H9 (cell line): ENCODE measurements around the gene MYO5C. TPM values are rescaled to one million over a fixed set of nuclear protein-coding genes. Genes with fewer than 3 reads are reported as not detected.

ENCODE experiments used
- DNase-seq: peaks from one replicate; pipeline ENCODE4 v3.0.0-alpha.2; 2017
- H2AFZ ChIP-seq: one replicate; pipeline ENCODE4 v1.6.1; 2013; ENCODE audit warnings: mild to moderate bottlenecking, low read length, control low read depth, moderate library complexity
- H2AK5ac ChIP-seq: 2 replicates; pipeline ENCODE4 v1.6.1; 2013; ENCODE audit warnings: low read length, control low read depth, mixed read lengths; ENCODE audit not compliant: insufficient read length
- H2BK120ac ChIP-seq: one replicate; pipeline ENCODE4 v1.6.1; 2013; ENCODE audit warnings: low read depth, mild to moderate bottlenecking, low read length, control low read depth, inconsistent platforms; ENCODE audit not compliant: poor library complexity, severe bottlenecking
- H2BK12ac ChIP-seq: 2 replicates; pipeline ENCODE4 v1.6.1; 2013; ENCODE audit warnings: low read length, control low read depth, mixed read lengths, low read depth; ENCODE audit not compliant: insufficient read length
- H2BK15ac ChIP-seq: 2 replicates; pipeline ENCODE4 v1.6.1; 2013; ENCODE audit warnings: low read depth, low read length, control low read depth
- H2BK20ac ChIP-seq: one replicate; pipeline ENCODE4 v1.6.1; 2013; ENCODE audit warnings: low read depth, mild to moderate bottlenecking, low read length, control low read depth, inconsistent platforms; ENCODE audit not compliant: poor library complexity, severe bottlenecking
- H2BK5ac ChIP-seq: 2 replicates; pipeline ENCODE4 v1.6.1; 2013; ENCODE audit warnings: low read length, control low read depth, mixed read lengths; ENCODE audit not compliant: insufficient read length
- H3K14ac ChIP-seq: 2 replicates; pipeline ENCODE4 v1.6.1; 2013; ENCODE audit warnings: low read length, control low read depth; ENCODE audit not compliant: insufficient read depth
- H3K18ac ChIP-seq: 2 replicates; pipeline ENCODE4 v1.6.1; 2013; ENCODE audit warnings: low read depth, mild to moderate bottlenecking, mixed read lengths, low read length, control low read depth; ENCODE audit not compliant: insufficient read length
- H3K23ac ChIP-seq: 2 replicates; pipeline ENCODE4 v1.6.1; 2013; ENCODE audit warnings: low read length, control low read depth, mixed read lengths, low read depth; ENCODE audit not compliant: insufficient read length
- H3K23me2 ChIP-seq: 2 replicates; pipeline ENCODE4 v1.6.1; 2013; ENCODE audit warnings: low read depth, mild to moderate bottlenecking, mixed read lengths, low read length, control low read depth; ENCODE audit not compliant: insufficient read length, poor library complexity, severe bottlenecking
- H3K27ac ChIP-seq: 2 replicates; pipeline ENCODE4 v1.5.1; 2013; ENCODE audit warnings: low read length, control low read depth, mixed read lengths, low read depth; ENCODE audit not compliant: insufficient read length
- H3K27me3 ChIP-seq: 2 replicates; pipeline ENCODE4 v1.6.1; 2013; ENCODE audit warnings: low read length, control low read depth, inconsistent platforms; ENCODE audit not compliant: insufficient read depth
- H3K4ac ChIP-seq: 2 replicates; pipeline ENCODE4 v1.6.1; 2013; ENCODE audit warnings: low read depth, mild to moderate bottlenecking, control low read depth, inconsistent platforms, low read length, moderate library complexity
- H3K4me1 ChIP-seq: 2 replicates; pipeline ENCODE4 v1.6.1; 2013; ENCODE audit warnings: low read length, control low read depth, inconsistent platforms; ENCODE audit not compliant: insufficient read depth
- H3K4me2 ChIP-seq: 2 replicates; pipeline ENCODE4 v1.6.1; 2013; ENCODE audit warnings: low read length, control low read depth, mixed read lengths; ENCODE audit not compliant: insufficient read length, insufficient read depth
- H3K56ac ChIP-seq: 2 replicates; pipeline ENCODE4 v1.6.1; 2013; ENCODE audit warnings: low read depth, mild to moderate bottlenecking, mixed read lengths, low read length, control low read depth; ENCODE audit not compliant: insufficient read length
- H3K79me1 ChIP-seq: 2 replicates; pipeline ENCODE4 v1.6.1; 2013; ENCODE audit warnings: low read depth, mild to moderate bottlenecking, moderate library complexity, low read length, control low read depth, inconsistent platforms; ENCODE audit not compliant: insufficient read depth, poor library complexity, severe bottlenecking
- H3K79me2 ChIP-seq: 2 replicates; pipeline ENCODE4 v1.6.1; 2013; ENCODE audit warnings: low read length, control low read depth, inconsistent platforms; ENCODE audit not compliant: insufficient read depth
- H3K9ac ChIP-seq: 2 replicates; pipeline ENCODE4 v1.6.1; 2013; ENCODE audit warnings: low read length, control low read depth, mixed read lengths; ENCODE audit not compliant: insufficient read length; ENCODE audit errors: extremely low read depth
- H3K9me3 ChIP-seq: one replicate; pipeline ENCODE4 v1.6.1; 2013; ENCODE audit warnings: low read depth, low read length, inconsistent platforms; ENCODE audit not compliant: control insufficient read depth
- H3T11ph ChIP-seq: one replicate; pipeline ENCODE4 v1.6.1; 2013; ENCODE audit warnings: mild to moderate bottlenecking, low read length, control low read depth, inconsistent platforms
- H4K20me1 ChIP-seq: one replicate; pipeline ENCODE4 v1.6.1; 2013; ENCODE audit not compliant: control insufficient read depth, insufficient read length, insufficient read depth
- H4K5ac ChIP-seq: 2 replicates; pipeline ENCODE4 v1.6.1; 2013; ENCODE audit warnings: low read depth, mild to moderate bottlenecking, mixed read lengths, low read length, control low read depth; ENCODE audit not compliant: insufficient read length
- H4K8ac ChIP-seq: replicated peaks from 2 replicates; pipeline ENCODE4 v1.6.1; 2013; ENCODE audit warnings: low read length, control low read depth, mixed read lengths, low read depth; ENCODE audit not compliant: insufficient read length
- H4K91ac ChIP-seq: 2 replicates; pipeline ENCODE4 v1.6.1; 2013; ENCODE audit warnings: low read depth, mild to moderate bottlenecking, moderate library complexity, mixed read lengths, low read length, control low read depth; ENCODE audit not compliant: insufficient read length
- H3K27ac Mint-ChIP-seq, 3 experiments: 2 replicates in 2 of 3; 3 replicates in 1 of 3; pipeline ENCODE4 v1.8.0; 2020 to 2021; ENCODE audit warnings: mixed read lengths in 3 of 3, mild to moderate bottlenecking in 1 of 3, moderate library complexity in 1 of 3
- H3K27me3 Mint-ChIP-seq: 2 replicates; pipeline ENCODE4 v1.8.0; 2021; ENCODE audit warnings: low read depth, mild to moderate bottlenecking, moderate library complexity, mixed read lengths
- H3K36me3 Mint-ChIP-seq, 3 experiments: 2 replicates in 2 of 3; 3 replicates in 1 of 3; pipeline ENCODE4 v1.8.0; 2020 to 2021; ENCODE audit warnings: low read depth in 3 of 3, mixed read lengths in 3 of 3; ENCODE audit not compliant: insufficient read depth in 1 of 3
- H3K4me1 Mint-ChIP-seq, 2 experiments: 2 replicates each; pipeline ENCODE4 v1.8.0; 2020; ENCODE audit warnings: mixed read lengths in 2 of 2
- H3K4me3 Mint-ChIP-seq, 2 experiments: 2 replicates in 1 of 2; 3 replicates in 1 of 2; pipeline ENCODE4 v1.8.0; 2020 to 2021; ENCODE audit warnings: mild to moderate bottlenecking in 2 of 2, mixed read lengths in 2 of 2, moderate library complexity in 1 of 2
- H3K9me3 Mint-ChIP-seq, 2 experiments: 2 replicates in 1 of 2; 3 replicates in 1 of 2; pipeline ENCODE4 v1.8.0; 2020; ENCODE audit warnings: mild to moderate bottlenecking in 2 of 2, mixed read lengths in 2 of 2, moderate library complexity in 1 of 2
- CTCF ChIP-seq: fragments of 200-600 bp; sonication (generic); conservative IDR thresholded peaks from 3 replicates; pipeline ENCODE4 v1.8.0; 2021; ENCODE audit warnings: antibody characterized with exemption, mild to moderate bottlenecking
- WGBS: extraction: QIAGEN DNeasy Blood & Tissue Kit; methylation state at CpG from one replicate; pipeline ENCODE4 v1.1.7; 2013; ENCODE audit warnings: missing lambda C conversion rate, low lambda C conversion rate, mixed read lengths; ENCODE audit not compliant: insufficient read length; ENCODE audit errors: extremely low coverage; 5-methylcytosine and 5-hydroxymethylcytosine counted together
- total RNA-seq: library from RNA; stranded (reverse); gene quantifications from 2 replicates; pipeline ENCODE4 v1.2.1, GENCODE V29; 2021

The MYO5C gene
- total RNA-seq, 1 experiment from 2014 or later, result 22.2 TPM

GRCh38 chr15:52307847-52308246 is 12.2 kb upstream of the MYO5C start:
- Histone ChIP-seq H3K23ac (no peak overlapping the region), H3T11ph (no peak overlapping the region), H3K4ac (no peak overlapping the region), H3K56ac (no peak overlapping the region), H2AK5ac (no peak overlapping the region), H2BK12ac (no peak overlapping the region), H3K14ac (no peak overlapping the region), H4K20me1 (no peaks in the 10 kb centered on the region), H3K4me2 (no peak overlapping the region), H3K4me1 (no peaks in the 10 kb centered on the region), H3K9me3 (no peaks in the 10 kb centered on the region), H3K27ac (no peak overlapping the region), H3K23me2 (no peaks in the 10 kb centered on the region), H3K79me1 (no peaks in the 10 kb centered on the region), H2BK15ac (no peak overlapping the region), H3K18ac (no peak overlapping the region), H2BK120ac (no peak overlapping the region), H4K8ac (no peak overlapping the region), H4K5ac (no peak overlapping the region), H3K9ac (no peak overlapping the region), H2AFZ (no peak overlapping the region), H3K27me3 (no peaks in the 10 kb centered on the region), H2BK20ac (no peak overlapping the region), H4K91ac (no peak overlapping the region), H3K79me2 (no peaks in the 10 kb centered on the region), H2BK5ac (no peak overlapping the region)
- Mint-ChIP-seq H3K27ac (no peak overlapping the region), H3K36me3 (no peaks in the 10 kb centered on the region), H3K4me3 (no peak overlapping the region), H3K9me3 (peaks cover 0 to 2% of the 10 kb centered on the region in 2 experiments; a peak in 1 of 5 replicates), H3K27me3 (no peaks in the 10 kb centered on the region), H3K4me1 (peaks cover 10 to 15% of the 10 kb centered on the region in 2 experiments)
- WGBS, result 100% methylated on average over 2 of the region's 4 CpGs
- DNase-seq, result no peak
- no peak for TF ChIP-seq CTCF
